ENCODE measurements around the gene KIF17. TPM values are rescaled to one million over a fixed set of nuclear protein-coding genes. Genes with fewer than 3 reads are reported as not detected.
"Not testable (repeated sequence)": the region's sequence is repeated elsewhere in the genome, so short reads cannot be mapped to it uniquely, and the experiment has no call there.

The KIF17 gene
- total RNA-seq, 1 donor from 2014 or later = 2.2 TPM

DNA sequence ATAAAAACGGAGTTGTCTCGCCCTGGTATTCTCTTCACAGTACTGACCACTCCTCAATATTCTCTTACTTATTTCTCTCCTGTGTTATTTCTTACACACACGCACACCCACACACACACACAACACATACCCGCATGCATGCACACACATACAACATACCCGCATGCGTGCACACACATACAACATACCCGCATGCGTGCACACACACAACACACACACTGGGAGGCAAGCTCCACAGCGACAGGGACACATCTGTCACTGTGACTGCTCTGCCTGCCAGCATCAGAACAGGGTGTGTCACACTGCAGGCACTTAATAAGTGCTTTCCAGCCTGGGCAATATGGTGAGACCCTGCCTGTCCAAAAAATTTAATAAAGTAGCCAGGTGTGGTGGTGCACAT, 35.8 kb downstream of the KIF17 start:
- peaks cover 2% of the 10 kb centered on the region for H3K36me3 Mint-ChIP-seq (ENCODE audit: low read depth, unreplicated experiment)
- peaks cover 6% of the 10 kb centered on the region for H3K27me3 Mint-ChIP-seq (ENCODE audit: low read depth, unreplicated experiment)
- peaks cover 2% of the 10 kb centered on the region for H3K9me3 Mint-ChIP-seq (ENCODE audit: unreplicated experiment)
- H3K9me3 ChIP-seq (ENCODE audit: insufficient read depth, low read depth, low read length) = no peaks in the 10 kb centered on the region
- no peak overlapping the region for H3K4me2 ChIP-seq (ENCODE audit: low read length)
- H2AFZ ChIP-seq (ENCODE audit: low read depth, low read length) = no peak overlapping the region
- FAIRE-seq (no peak), DNase-seq (ENCODE audit: low read depth) (no peak)
- no peaks in the 10 kb centered on the region for H3K36me3 ChIP-seq (ENCODE audit: insufficient read depth, low read length)
- no peak overlapping the region for H3K4me3 Mint-ChIP-seq (ENCODE audit: unreplicated experiment)
- H3K27ac Mint-ChIP-seq (ENCODE audit: unreplicated experiment) = no peak overlapping the region
- TF ChIP-seq, protein P1, sequence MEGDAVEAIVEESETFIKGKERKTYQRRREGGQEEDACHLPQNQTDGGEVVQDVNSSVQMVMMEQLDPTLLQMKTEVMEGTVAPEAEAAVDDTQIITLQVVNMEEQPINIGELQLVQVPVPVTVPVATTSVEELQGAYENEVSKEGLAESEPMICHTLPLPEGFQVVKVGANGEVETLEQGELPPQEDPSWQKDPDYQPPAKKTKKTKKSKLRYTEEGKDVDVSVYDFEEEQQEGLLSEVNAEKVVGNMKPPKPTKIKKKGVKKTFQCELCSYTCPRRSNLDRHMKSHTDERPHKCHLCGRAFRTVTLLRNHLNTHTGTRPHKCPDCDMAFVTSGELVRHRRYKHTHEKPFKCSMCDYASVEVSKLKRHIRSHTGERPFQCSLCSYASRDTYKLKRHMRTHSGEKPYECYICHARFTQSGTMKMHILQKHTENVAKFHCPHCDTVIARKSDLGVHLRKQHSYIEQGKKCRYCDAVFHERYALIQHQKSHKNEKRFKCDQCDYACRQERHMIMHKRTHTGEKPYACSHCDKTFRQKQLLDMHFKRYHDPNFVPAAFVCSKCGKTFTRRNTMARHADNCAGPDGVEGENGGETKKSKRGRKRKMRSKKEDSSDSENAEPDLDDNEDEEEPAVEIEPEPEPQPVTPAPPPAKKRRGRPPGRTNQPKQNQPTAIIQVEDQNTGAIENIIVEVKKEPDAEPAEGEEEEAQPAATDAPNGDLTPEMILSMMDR (IDR thresholded peaks at IDR 0.05; ENCODE audit: insufficient read depth, low read depth, low read length) = no peak
- no peak for TF ChIP-seq EZH2 (IDR thresholded peaks at IDR 0.05; ENCODE audit: insufficient read depth, low read length)
- H3K4me3 ChIP-seq (ENCODE audit: insufficient read depth, low read depth, low read length) = no peak overlapping the region
- H3K4me1 ChIP-seq (ENCODE audit: insufficient read depth, low read length) = no peaks in the 10 kb centered on the region
- H3K4me1 Mint-ChIP-seq (ENCODE audit: low read depth, unreplicated experiment) = no peaks in the 10 kb centered on the region
- H3K79me2 ChIP-seq (ENCODE audit: insufficient read depth, low read length) = no peaks in the 10 kb centered on the region
- H3K9ac ChIP-seq (ENCODE audit: low read length) = no peak overlapping the region
- no peak overlapping the region for H3K27ac ChIP-seq (ENCODE audit: low read depth, low read length)
- no peaks in the 10 kb centered on the region for H3K27me3 ChIP-seq (ENCODE audit: insufficient read depth, low read length)
- H4K20me1 ChIP-seq (ENCODE audit: insufficient read depth, low read length) = no peaks in the 10 kb centered on the region

DNA sequence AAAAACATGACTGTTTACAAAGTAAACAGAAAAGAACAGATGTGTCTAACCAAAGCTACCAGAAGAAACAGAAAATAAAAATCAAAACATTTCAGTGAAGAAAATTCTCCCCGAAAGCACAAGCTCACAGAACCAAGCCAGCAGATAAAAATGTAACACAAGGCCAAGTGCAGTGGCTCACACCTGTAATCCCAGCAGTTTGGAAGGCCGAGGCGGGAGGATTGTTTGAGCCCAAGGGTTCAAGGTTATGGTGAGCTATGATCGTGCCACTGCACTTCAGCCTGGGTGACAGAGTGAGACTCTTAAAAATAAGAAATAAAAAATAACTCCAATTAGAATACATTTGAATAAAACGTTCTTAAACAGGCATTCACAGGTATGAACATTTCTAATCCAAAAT, 37.5 kb downstream of the KIF17 start:
- Mint-ChIP-seq H3K27me3 (ENCODE audit: low read depth, unreplicated experiment) (peaks cover 6% of the 10 kb centered on the region), H3K4me3 (ENCODE audit: unreplicated experiment) (no peak overlapping the region), H3K36me3 (ENCODE audit: low read depth, unreplicated experiment) (peaks cover 2% of the 10 kb centered on the region), H3K27ac (ENCODE audit: unreplicated experiment) (no peak overlapping the region), H3K4me1 (ENCODE audit: low read depth, unreplicated experiment) (no peaks in the 10 kb centered on the region), H3K9me3 (ENCODE audit: unreplicated experiment) (peaks cover 2% of the 10 kb centered on the region)
- H3K9me3 ChIP-seq (ENCODE audit: insufficient read depth, low read depth, low read length) = no peaks in the 10 kb centered on the region
- no peak for FAIRE-seq
- H2AFZ ChIP-seq (ENCODE audit: low read depth, low read length) = no peak overlapping the region
- no peak overlapping the region for H3K9ac ChIP-seq (ENCODE audit: low read length)
- no peaks in the 10 kb centered on the region for H3K36me3 ChIP-seq (ENCODE audit: insufficient read depth, low read length)
- H3K4me1 ChIP-seq (ENCODE audit: insufficient read depth, low read length) = no peaks in the 10 kb centered on the region
- H3K27me3 ChIP-seq (ENCODE audit: insufficient read depth, low read length) = no peaks in the 10 kb centered on the region
- no peaks in the 10 kb centered on the region for H4K20me1 ChIP-seq (ENCODE audit: insufficient read depth, low read length)
- no peak overlapping the region for H3K27ac ChIP-seq (ENCODE audit: low read depth, low read length)
- no peak overlapping the region for H3K4me3 ChIP-seq (ENCODE audit: insufficient read depth, low read depth, low read length)
- H3K79me2 ChIP-seq (ENCODE audit: insufficient read depth, low read length) = no peaks in the 10 kb centered on the region
- TF ChIP-seq, protein P1 (IDR thresholded peaks at IDR 0.05; ENCODE audit: insufficient read depth, low read depth, low read length) = no peak
- TF ChIP-seq EZH2 (IDR thresholded peaks at IDR 0.05; ENCODE audit: insufficient read depth, low read length) = no peak
- no peak for DNase-seq (ENCODE audit: low read depth)
- H3K4me2 ChIP-seq (ENCODE audit: low read length) = no peak overlapping the region

DNA sequence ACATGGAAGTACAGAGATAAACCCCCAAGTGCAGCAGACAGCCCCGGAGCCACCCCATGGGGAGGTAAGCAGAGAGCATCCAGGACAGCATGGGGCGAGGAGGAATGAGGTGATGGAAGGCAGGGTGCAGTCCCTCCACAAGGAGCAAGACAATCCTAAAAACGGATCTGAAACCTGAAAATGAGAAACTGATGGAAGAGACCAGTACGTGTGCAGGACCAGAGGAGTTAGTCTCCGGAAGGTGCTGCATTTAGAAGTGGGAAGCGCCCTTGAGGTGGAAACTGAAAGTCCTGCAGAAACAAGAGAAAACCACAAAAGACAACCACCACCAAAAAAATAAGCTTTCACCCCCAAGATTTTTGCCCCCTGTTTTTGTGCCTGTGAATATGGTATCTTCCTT, 39.2 kb downstream of the KIF17 start:
- Histone ChIP-seq H3K27me3 (ENCODE audit: insufficient read depth, low read length) (no peaks in the 10 kb centered on the region), H3K9me3 (ENCODE audit: insufficient read depth, low read depth, low read length) (no peaks in the 10 kb centered on the region), H4K20me1 (ENCODE audit: insufficient read depth, low read length) (no peaks in the 10 kb centered on the region), H3K27ac (ENCODE audit: low read depth, low read length) (no peak overlapping the region), H3K4me1 (ENCODE audit: insufficient read depth, low read length) (no peaks in the 10 kb centered on the region), H3K9ac (ENCODE audit: low read length) (no peak overlapping the region), H3K79me2 (ENCODE audit: insufficient read depth, low read length) (no peaks in the 10 kb centered on the region), H3K4me3 (ENCODE audit: insufficient read depth, low read depth, low read length) (no peak overlapping the region), H3K36me3 (ENCODE audit: insufficient read depth, low read length) (no peaks in the 10 kb centered on the region), H2AFZ (ENCODE audit: low read depth, low read length) (no peak overlapping the region), H3K4me2 (ENCODE audit: low read length) (no peak overlapping the region)
- no peak overlapping the region for H3K4me3 Mint-ChIP-seq (ENCODE audit: unreplicated experiment)
- TF ChIP-seq EZH2 (IDR thresholded peaks at IDR 0.05; ENCODE audit: insufficient read depth, low read length) = no peak
- TF ChIP-seq, protein P1 (IDR thresholded peaks at IDR 0.05; ENCODE audit: insufficient read depth, low read depth, low read length) = no peak
- peaks cover 2% of the 10 kb centered on the region for H3K36me3 Mint-ChIP-seq (ENCODE audit: low read depth, unreplicated experiment)
- no peak overlapping the region for H3K27ac Mint-ChIP-seq (ENCODE audit: unreplicated experiment)
- FAIRE-seq (no peak), DNase-seq (ENCODE audit: low read depth) (no peak)
- no peaks in the 10 kb centered on the region for H3K27me3 Mint-ChIP-seq (ENCODE audit: low read depth, unreplicated experiment)
- H3K9me3 Mint-ChIP-seq (ENCODE audit: unreplicated experiment) = no peaks in the 10 kb centered on the region
- no peaks in the 10 kb centered on the region for H3K4me1 Mint-ChIP-seq (ENCODE audit: low read depth, unreplicated experiment)

DNA sequence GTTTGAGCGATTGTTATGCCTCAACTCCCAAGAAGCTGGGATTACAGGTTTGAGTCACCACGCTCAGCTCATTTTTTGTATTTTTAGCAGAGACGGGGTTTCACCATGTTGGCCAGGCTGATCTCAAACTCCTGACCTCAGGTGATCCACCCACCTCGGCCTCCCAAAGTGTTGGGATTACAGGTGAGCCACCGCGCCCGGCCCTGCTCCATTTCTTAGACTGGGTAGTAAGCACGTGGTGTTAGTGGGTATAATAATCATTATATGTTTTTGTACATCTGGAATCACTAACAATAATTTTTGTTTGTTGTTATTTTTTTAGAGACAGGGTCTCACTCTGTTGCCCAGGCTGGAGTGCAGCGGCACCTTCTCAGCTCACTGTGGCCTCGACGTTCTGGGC, 44.2 kb downstream of the KIF17 start:
- H4K20me1 ChIP-seq (ENCODE audit: insufficient read depth, low read length); H3K4me1 Mint-ChIP-seq (ENCODE audit: low read depth, unreplicated experiment); H3K4me3 Mint-ChIP-seq (ENCODE audit: unreplicated experiment); H3K4me3 ChIP-seq (ENCODE audit: insufficient read depth, low read depth, low read length); DNase-seq (ENCODE audit: low read depth); H3K4me2 ChIP-seq (ENCODE audit: low read length); H3K36me3 ChIP-seq (ENCODE audit: insufficient read depth, low read length); H3K9me3 ChIP-seq (ENCODE audit: insufficient read depth, low read depth, low read length); H3K9ac ChIP-seq (ENCODE audit: low read length); H3K4me1 ChIP-seq (ENCODE audit: insufficient read depth, low read length); H3K9me3 Mint-ChIP-seq (ENCODE audit: unreplicated experiment); H3K36me3 Mint-ChIP-seq (ENCODE audit: low read depth, unreplicated experiment); H2AFZ ChIP-seq (ENCODE audit: low read depth, low read length); H3K27me3 Mint-ChIP-seq (ENCODE audit: low read depth, unreplicated experiment); H3K27me3 ChIP-seq (ENCODE audit: insufficient read depth, low read length); H3K79me2 ChIP-seq (ENCODE audit: insufficient read depth, low read length); FAIRE-seq; H3K27ac Mint-ChIP-seq (ENCODE audit: unreplicated experiment); H3K27ac ChIP-seq (ENCODE audit: low read depth, low read length): not testable (repeated sequence)
